Kidney (tissue), 14 donors: ENCODE results near the gene USP33. TPM values are rescaled to one million over a fixed set of nuclear protein-coding genes. Genes with fewer than 3 reads are reported as not detected.

ENCODE experiments used
- DNase-seq, 5 donors: peaks; one replicate each; pipeline ENCODE4 v3.0.0-alpha.2; 2013 to 2020
- FAIRE-seq: peaks from 2 replicates; lab custom pipeline; 2012; peaks lifted over from hg19 to GRCh38; lab: Jason Lieb, UNC
- H3K27ac ChIP-seq, 2 donors: one replicate each; pipeline ENCODE4 v1.7.0; 2013; ENCODE audit warnings: low read depth in 2 of 2, low read length in 2 of 2, inconsistent platforms in 1 of 2
- H3K27me3 ChIP-seq: one replicate; pipeline ENCODE4 v1.7.1; 2013; ENCODE audit warnings: low read length, inconsistent platforms; ENCODE audit not compliant: control insufficient read depth, insufficient read depth
- H3K36me3 ChIP-seq, 3 donors: one replicate each; pipeline versions ENCODE4 v1.7.0 to v1.7.1; 2013; ENCODE audit warnings: low read length in 3 of 3, control low read depth in 1 of 3, inconsistent platforms in 1 of 3; ENCODE audit not compliant: insufficient read depth in 3 of 3, control insufficient read depth in 2 of 3
- H3K4me1 ChIP-seq, 3 donors: one replicate each; pipeline versions ENCODE4 v1.7.0 to v1.7.1; 2013; ENCODE audit warnings: low read length in 3 of 3, inconsistent platforms in 1 of 3, low read depth in 1 of 3; ENCODE audit not compliant: control insufficient read depth in 2 of 3, insufficient read depth in 2 of 3
- H3K4me3 ChIP-seq, 3 donors: one replicate each; pipeline versions ENCODE4 v1.7.0 to v1.8.1; 2013; ENCODE audit warnings: low read length in 3 of 3, control low read depth in 1 of 3, inconsistent platforms in 1 of 3
- H3K9ac ChIP-seq, 3 donors: one replicate each; pipeline versions ENCODE4 v1.7.0 to v1.7.1; 2013; ENCODE audit warnings: low read length in 3 of 3, control low read depth in 1 of 3, inconsistent platforms in 1 of 3
- H3K9me3 ChIP-seq, 3 donors: one replicate each; pipeline versions ENCODE4 v1.7.0 to v1.7.1; 2013; ENCODE audit warnings: low read length in 3 of 3, control low read depth in 1 of 3, inconsistent platforms in 1 of 3; ENCODE audit not compliant: control insufficient read depth in 2 of 3, insufficient read depth in 1 of 3
- intact Hi-C: fragments of 100-400 bp; cut with DNase I; formaldehyde crosslinking; loops from one replicate; pipeline ENCODE4 v1.11.1; 2022
- polyA plus RNA-seq: library from polyadenylated mRNA; stranded (reverse); fragments of 350-450 nt; fragmentation: Illumina TruSeq; extraction: RNeasy Lipid Tissue Mini Kit (QIAGEN cat#74804); gene quantifications from one replicate; pipeline ENCODE4 v1.2.3, GENCODE V29; 2014; ENCODE audit warnings: low read depth, low replicate concordance; ENCODE audit not compliant: insufficient read depth
- total RNA-seq: library from RNA; stranded (reverse); fragmentation: NEBNext Ultra II Directional; extraction: Animal tissue kit (Norgen Biotek cat#: 25700); gene quantifications from one replicate; pipeline ENCODE4 v1.2.1, GENCODE V29; 2021
- TF ChIP-seq, protein P1 (sequence below): IDR thresholded peaks from 3 replicates; pipeline ENCODE4 v1.5.1; 2012; ENCODE audit warnings: mild to moderate bottlenecking, moderate library complexity, borderline replicate concordance; ENCODE audit not compliant: insufficient read depth; ENCODE audit errors: extremely low read depth
- donor health status: control.
- donor health status: control.
- donor health status: control.
- donor health status: control.
- donor health status: control.
- donor health status: DM: yes; HTN: yes; CAD: no.
- donor health status: Normal renal cell carcinoma (clear cell type).

The USP33 gene
- total and polyA plus RNA-seq, 2 donors from 2014 or later = 25.7 to 63.3 TPM

DNA sequence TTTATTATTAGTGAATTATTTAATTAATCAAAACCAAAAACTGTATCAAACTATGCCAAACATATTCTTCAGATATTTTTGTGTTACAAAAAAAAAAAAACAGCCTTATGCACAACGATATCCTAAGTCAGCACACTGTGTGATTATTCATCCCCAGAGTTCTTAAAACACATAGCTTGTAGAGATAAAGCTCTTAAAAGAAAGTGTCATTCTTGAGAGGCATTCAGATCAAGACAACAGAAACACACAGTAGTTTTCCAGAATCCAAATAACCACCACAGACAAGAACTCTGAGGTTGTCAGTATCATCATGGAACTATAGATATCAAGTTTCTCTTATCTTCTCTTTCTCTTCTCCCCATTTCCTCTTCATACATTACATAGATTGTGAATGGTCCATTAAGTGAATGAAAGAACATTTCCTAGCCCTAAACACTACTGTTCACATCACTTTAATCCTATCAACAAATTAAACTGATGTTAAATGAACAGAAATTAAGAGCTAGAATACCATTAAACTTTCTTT, 90.7 kb downstream of the USP33 start:
- H3K9ac ChIP-seq = no peak overlapping the region
- intact Hi-C loops = no loop called here
- H3K36me3 ChIP-seq = no peaks in the 10 kb centered on the region
- no peak overlapping the region for H3K27ac ChIP-seq
- H3K4me1 ChIP-seq = peaks cover 0 to 5% (median 4%) of the 10 kb centered on the region in 3 donors
- FAIRE-seq (no peak), DNase-seq (no peak)
- H3K27me3 ChIP-seq = no peaks in the 10 kb centered on the region
- TF ChIP-seq, protein P1, sequence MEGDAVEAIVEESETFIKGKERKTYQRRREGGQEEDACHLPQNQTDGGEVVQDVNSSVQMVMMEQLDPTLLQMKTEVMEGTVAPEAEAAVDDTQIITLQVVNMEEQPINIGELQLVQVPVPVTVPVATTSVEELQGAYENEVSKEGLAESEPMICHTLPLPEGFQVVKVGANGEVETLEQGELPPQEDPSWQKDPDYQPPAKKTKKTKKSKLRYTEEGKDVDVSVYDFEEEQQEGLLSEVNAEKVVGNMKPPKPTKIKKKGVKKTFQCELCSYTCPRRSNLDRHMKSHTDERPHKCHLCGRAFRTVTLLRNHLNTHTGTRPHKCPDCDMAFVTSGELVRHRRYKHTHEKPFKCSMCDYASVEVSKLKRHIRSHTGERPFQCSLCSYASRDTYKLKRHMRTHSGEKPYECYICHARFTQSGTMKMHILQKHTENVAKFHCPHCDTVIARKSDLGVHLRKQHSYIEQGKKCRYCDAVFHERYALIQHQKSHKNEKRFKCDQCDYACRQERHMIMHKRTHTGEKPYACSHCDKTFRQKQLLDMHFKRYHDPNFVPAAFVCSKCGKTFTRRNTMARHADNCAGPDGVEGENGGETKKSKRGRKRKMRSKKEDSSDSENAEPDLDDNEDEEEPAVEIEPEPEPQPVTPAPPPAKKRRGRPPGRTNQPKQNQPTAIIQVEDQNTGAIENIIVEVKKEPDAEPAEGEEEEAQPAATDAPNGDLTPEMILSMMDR = no peak
- H3K9me3 ChIP-seq = no peaks in the 10 kb centered on the region
- no peak overlapping the region for H3K4me3 ChIP-seq

DNA sequence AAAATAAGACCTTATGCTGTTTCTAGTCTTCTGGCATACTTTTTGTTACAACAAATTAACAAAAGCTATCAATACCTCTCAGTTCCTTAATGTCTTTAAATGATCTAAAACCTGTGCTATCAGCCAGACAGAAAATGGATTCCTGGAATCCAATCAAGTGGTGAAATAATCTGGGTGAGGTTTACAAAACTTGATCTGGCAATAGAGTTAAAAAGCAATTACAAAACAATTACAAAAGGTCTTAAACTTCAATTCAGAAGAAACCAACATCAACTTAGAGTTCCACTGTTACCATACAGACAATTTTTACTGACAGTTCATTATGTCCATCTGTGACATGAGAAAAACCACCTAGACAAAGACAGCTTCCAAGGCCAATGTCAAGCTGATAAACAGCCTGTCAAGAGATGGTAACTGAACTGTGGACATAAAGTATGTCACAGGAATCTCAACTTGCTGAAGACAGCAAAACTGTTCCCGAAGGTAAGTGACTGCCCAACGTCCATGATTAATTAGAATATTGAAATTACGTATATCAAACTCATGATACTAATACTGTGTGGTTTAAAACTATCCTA, 94.6 kb downstream of the USP33 start:
- intact Hi-C loops = no loop called here
- H3K9ac ChIP-seq = no peak overlapping the region

DNA sequence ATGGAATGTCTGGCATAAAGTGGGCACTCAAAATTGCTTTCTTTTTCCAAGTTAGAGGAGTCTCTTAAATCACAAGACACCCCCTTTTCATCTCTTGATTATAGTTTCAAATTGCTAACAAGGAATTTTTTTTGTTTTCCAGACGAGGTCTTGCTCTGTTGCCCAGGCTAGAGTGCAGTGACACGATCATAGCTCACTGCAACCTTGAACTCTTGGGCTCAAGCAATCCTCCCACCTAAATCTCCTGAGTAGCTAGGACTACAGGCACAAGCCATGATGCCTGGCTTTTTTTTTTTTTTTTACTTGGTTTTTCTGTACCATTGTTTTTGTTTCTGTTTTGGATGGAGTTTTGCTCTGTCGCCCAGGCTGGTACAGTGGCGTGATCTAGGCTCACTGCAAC, 98.0 kb downstream of the USP33 start:
- H3K27ac ChIP-seq = no peak overlapping the region
- intact Hi-C loops = no loop called here
- no peaks in the 10 kb centered on the region for H3K27me3 ChIP-seq
- H3K36me3 ChIP-seq = no peaks in the 10 kb centered on the region
- FAIRE-seq = no peak
- no peaks in the 10 kb centered on the region for H3K9me3 ChIP-seq
- no peak overlapping the region for H3K4me3 ChIP-seq
- H3K9ac ChIP-seq = no peak overlapping the region
- no peak for DNase-seq
- peaks cover 0 to 3% (median 0%) of the 10 kb centered on the region in 3 donors for H3K4me1 ChIP-seq
- TF ChIP-seq, protein P1 = no peak

More for the DNA sequence above, 94.6 kb downstream of the USP33 start:
- Histone ChIP-seq H3K4me1 (peaks cover 0 to 3% (median 0%) of the 10 kb centered on the region in 3 donors), H3K4me3 (no peak overlapping the region), H3K27me3 (no peaks in the 10 kb centered on the region), H3K9me3 (no peaks in the 10 kb centered on the region), H3K36me3 (no peaks in the 10 kb centered on the region), H3K27ac (no peak overlapping the region)
- DNase-seq (no peak), FAIRE-seq (no peak)
- TF ChIP-seq, protein P1 = no peak
